Gastrocnemius medialis (tissue), 4 donors: ENCODE results near the gene NT5DC4. TPM values are rescaled to one million over a fixed set of nuclear protein-coding genes. Genes with fewer than 3 reads are reported as not detected.

Source experiments
- ATAC-seq, 2 donors: fragments of 150-250 bp; one replicate each; pipeline ENCODE4 v1.9.1; 2016
- DNase-seq, 2 donors: peaks; one replicate each; pipeline ENCODE4 v3.0.0-alpha.2; 2019
- H3K27ac ChIP-seq, 4 donors: fragments of 200-600 bp; sonication (generic); 1 replicate in 1 of 4; 2 replicates in 3 of 4; pipeline ENCODE4 v1.5.1; 2016 to 2018; ENCODE audit warnings: mild to moderate bottlenecking in 2 of 4, moderate library complexity in 1 of 4
- H3K27me3 ChIP-seq, 3 donors: fragments of 200-600 bp; sonication (generic) in 2 of 3; 1 replicate in 1 of 3; 2 replicates in 2 of 3; pipeline versions ENCODE4 v1.5.1 to v1.6.0; 2016 to 2019; ENCODE audit warnings: mild to moderate bottlenecking in 1 of 3, moderate library complexity in 1 of 3
- H3K36me3 ChIP-seq, 2 donors: fragments of 200-600 bp; sonication (generic) in 1 of 2; one replicate each; pipeline ENCODE4 v1.5.1; 2017 to 2018
- H3K4me1 ChIP-seq, 2 donors: fragments of 200-600 bp; sonication (generic) in 1 of 2; one replicate each; pipeline ENCODE4 v1.5.1; 2016 to 2017; ENCODE audit warnings: mild to moderate bottlenecking in 2 of 2
- H3K4me3 ChIP-seq, 4 donors: fragments of 200-600 bp; sonication (generic) in 3 of 4; 1 replicate in 1 of 4; 2 replicates in 3 of 4; pipeline ENCODE4 v1.5.1; 2016 to 2019; ENCODE audit warnings: mild to moderate bottlenecking in 2 of 4
- H3K9me3 ChIP-seq, 3 donors: fragments of 200-600 bp; sonication (generic) in 2 of 3; 1 replicate in 1 of 3; 2 replicates in 2 of 3; pipeline ENCODE4 v1.5.1; 2016 to 2019
- POLR2A ChIP-seq, 2 donors: fragments of 450-650 bp; IDR thresholded peaks; one replicate each; pipeline ENCODE4 v1.6.1; 2017; ENCODE audit warnings: antibody characterized with exemption in 2 of 2, mild to moderate bottlenecking in 2 of 2, moderate library complexity in 2 of 2
- in situ Hi-C, 4 donors: fragments of 200-750 bp; cut with MboI; loops; one replicate each; pipeline versions ENCODE4 v1.15.0 to v1.8.0; 2017; ENCODE audit warnings: low sequenced_read_pairs in 4 of 4
- intact Hi-C: fragments of 100-400 bp; cut with DNase I; formaldehyde crosslinking; loops from one replicate; pipeline ENCODE4 v1.15.1; 2023; ENCODE audit warnings: low total_unique reads
- total RNA-seq, 4 donors: library from RNA; depleted of rRNA; stranded (reverse); fragments of >200 nt; gene quantifications; one replicate each; pipeline versions ENCODE4 v1.1.0 to v1.2.3, GENCODE V29; 2016
- TF ChIP-seq, protein P1 (sequence below), 5 experiments: fragments of 450-650 bp in 3 of 5; fragments of 200-600 bp in 2 of 5; sonication (generic) in 2 of 5; IDR thresholded peaks in 4 of 5; conservative IDR thresholded peaks in 1 of 5; 1 replicate in 4 of 5; 2 replicates in 1 of 5; pipeline ENCODE4 v1.5.1; 2016 to 2019; ENCODE audit warnings: antibody characterized with exemption in 5 of 5, mild to moderate bottlenecking in 3 of 5, moderate library complexity in 3 of 5

NT5DC4 gene
- total RNA-seq, 4 donors from 2014 or later: not detected

DNA sequence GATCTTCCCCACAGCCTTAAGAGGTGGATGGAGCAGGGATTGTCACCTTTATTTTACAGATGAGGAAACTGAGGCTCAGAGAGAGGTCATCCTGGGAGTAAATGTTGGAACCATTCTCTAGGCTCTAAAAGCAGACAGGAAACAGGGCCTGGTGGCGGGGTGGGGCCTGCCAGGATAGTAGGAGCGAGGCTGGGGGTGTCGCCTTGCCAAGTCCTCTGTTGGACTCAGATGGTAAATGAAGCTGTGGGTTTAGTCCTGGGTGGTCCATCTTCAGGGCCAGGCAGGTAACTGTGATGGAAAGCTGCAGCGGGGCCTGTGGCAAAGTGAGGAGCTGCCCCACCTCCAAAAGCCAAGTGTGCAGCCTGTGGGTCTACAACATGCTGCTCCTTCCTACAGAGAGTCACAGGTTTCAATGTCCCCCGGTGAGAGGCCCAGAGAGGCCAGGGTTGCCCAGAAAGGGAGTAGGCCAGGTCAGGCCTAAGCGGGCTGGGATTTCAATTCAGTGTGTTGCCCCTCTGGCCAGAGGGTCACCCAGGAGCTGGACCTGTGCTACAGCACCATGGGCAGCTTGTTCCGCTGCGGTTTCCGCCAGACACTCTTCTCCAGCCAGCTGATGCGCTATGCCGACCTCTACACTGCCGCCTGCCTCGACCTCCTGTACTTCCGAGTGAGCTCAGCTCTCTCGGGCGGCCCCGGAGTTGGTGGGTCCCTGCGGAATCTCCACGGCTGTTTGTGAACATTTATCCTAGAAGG lies 6.6 kb downstream of the NT5DC4 start:
- Histone ChIP-seq H3K4me1 (no peaks in the 10 kb centered on the region), H3K4me3 (no peak overlapping the region), H3K27me3 (no peaks in the 10 kb centered on the region), H3K9me3 (no peaks in the 10 kb centered on the region), H3K27ac (no peak overlapping the region), H3K36me3 (no peaks in the 10 kb centered on the region)
- intact Hi-C loops: no loop called here
- ATAC-seq (no peak), DNase-seq (no peak)
- TF ChIP-seq, protein P1, sequence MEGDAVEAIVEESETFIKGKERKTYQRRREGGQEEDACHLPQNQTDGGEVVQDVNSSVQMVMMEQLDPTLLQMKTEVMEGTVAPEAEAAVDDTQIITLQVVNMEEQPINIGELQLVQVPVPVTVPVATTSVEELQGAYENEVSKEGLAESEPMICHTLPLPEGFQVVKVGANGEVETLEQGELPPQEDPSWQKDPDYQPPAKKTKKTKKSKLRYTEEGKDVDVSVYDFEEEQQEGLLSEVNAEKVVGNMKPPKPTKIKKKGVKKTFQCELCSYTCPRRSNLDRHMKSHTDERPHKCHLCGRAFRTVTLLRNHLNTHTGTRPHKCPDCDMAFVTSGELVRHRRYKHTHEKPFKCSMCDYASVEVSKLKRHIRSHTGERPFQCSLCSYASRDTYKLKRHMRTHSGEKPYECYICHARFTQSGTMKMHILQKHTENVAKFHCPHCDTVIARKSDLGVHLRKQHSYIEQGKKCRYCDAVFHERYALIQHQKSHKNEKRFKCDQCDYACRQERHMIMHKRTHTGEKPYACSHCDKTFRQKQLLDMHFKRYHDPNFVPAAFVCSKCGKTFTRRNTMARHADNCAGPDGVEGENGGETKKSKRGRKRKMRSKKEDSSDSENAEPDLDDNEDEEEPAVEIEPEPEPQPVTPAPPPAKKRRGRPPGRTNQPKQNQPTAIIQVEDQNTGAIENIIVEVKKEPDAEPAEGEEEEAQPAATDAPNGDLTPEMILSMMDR (IDR thresholded peaks at IDR 0.05 in 4 of 5, conservative IDR thresholded peaks at IDR 0.05 in 1 of 5): no peak
- TF ChIP-seq POLR2A (IDR thresholded peaks at IDR 0.05): no peak
- in situ Hi-C loops: loop anchor here in 3 of 4 donors (5.0 to 10.0 kb wide), 3 partner anchors 103 to 133 kb away; no protein-coding TSS in a partner anchor

DNA sequence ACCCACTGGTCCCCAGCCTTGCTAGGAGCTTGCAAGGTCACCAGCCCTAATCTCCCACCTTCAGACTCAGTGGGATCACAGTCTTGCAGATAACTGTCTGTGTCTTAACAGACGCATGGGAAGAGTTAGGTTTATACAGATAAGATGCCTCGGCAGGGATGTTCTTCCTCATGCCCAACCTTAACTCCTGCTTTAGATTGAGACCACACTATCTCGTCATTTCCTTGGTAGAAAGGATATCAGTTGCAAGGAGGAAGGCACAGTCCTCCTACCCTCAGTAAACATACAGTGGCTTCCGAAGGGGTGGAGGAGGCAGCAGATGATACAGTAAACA lies 7.2 kb downstream of the NT5DC4 start:
- TF ChIP-seq, protein P1 (IDR thresholded peaks at IDR 0.05 in 4 of 5, conservative IDR thresholded peaks at IDR 0.05 in 1 of 5): no peak
- TF ChIP-seq POLR2A (IDR thresholded peaks at IDR 0.05): no peak
- Histone ChIP-seq H3K27me3 (no peaks in the 10 kb centered on the region), H3K27ac (no peak overlapping the region), H3K9me3 (no peaks in the 10 kb centered on the region), H3K4me3 (no peak overlapping the region), H3K4me1 (no peaks in the 10 kb centered on the region), H3K36me3 (no peaks in the 10 kb centered on the region)
- DNase-seq (no peak), ATAC-seq (no peak)
- intact Hi-C loops: no loop called here
- in situ Hi-C loops: loop anchor here in 3 of 4 donors (5.0 to 10.0 kb wide), 3 partner anchors 103 to 133 kb away; no protein-coding TSS in a partner anchor

DNA sequence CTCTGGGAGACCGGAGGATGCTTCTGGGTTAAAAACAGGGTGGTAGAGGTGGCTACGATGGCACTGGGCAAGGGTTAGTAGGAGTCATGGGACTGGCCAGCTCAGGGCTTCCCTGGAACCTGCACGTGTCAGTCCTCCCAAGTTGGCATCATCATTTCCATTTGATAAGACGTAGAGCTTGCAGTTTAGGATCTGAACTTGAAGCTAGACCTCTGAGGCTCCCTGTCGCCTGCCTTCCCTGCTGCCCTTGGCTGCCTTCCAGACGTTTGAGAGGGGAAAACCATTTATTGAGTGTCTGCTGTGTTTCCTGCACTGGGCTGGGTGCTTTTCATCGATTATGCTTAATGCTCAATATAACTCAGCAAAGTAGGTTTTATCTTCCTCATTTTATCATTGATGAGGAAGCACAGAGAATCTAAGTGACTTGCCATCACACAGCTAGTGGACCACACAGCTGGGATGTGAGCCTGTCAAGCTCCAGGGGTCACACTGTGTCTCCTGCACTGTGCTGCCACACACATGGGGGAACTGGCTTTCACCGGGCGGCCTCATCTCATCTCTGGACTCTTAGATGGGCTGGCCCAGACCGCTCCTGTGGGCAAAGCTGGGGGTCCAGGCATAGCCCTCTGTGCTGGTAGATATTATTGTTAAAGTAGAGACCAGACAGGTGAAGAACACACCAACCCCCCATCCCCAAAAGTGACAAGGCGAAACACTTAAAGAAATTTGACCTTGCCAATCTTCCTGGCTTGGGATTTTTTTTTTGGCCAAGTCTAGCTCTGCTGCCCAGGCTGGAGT lies 7.8 kb downstream of the NT5DC4 start:
- no peak for TF ChIP-seq POLR2A (IDR thresholded peaks at IDR 0.05)
- TF ChIP-seq, protein P1 (IDR thresholded peaks at IDR 0.05 in 4 of 5, conservative IDR thresholded peaks at IDR 0.05 in 1 of 5): no peak
- no peaks in the 10 kb centered on the region for H3K9me3 ChIP-seq
- no peaks in the 10 kb centered on the region for H3K36me3 ChIP-seq
- no peaks in the 10 kb centered on the region for H3K27me3 ChIP-seq
- no peak overlapping the region for H3K27ac ChIP-seq
- ATAC-seq (no peak), DNase-seq (no peak)
- intact Hi-C loops: no loop called here
- in situ Hi-C loops: loop anchor here in 3 of 4 donors (5.0 to 10.0 kb wide), 3 partner anchors 104 to 134 kb away; no protein-coding TSS in a partner anchor
- no peak overlapping the region for H3K4me3 ChIP-seq
- no peaks in the 10 kb centered on the region for H3K4me1 ChIP-seq

DNA sequence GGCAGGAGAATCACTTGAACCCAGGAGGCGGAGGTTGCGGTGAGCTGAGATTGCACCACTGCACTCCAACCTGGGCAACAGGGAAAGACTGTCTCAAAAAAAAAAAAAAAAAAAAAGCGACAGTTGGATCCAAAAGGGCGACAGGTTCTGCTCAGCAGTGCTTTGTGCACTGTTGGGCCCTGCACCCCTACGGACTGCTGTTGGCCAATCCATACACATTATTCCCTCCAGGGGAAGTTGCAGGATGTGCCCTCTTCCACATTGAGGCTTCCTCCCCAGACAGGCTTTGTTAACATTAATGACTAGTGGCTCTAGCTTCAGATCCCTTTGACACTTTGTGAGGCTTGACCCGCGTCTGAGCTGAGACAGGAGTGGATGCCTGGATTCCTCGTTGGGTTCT lies 9.4 kb downstream of the NT5DC4 start:
- no peaks in the 10 kb centered on the region for H3K36me3 ChIP-seq
- no peak overlapping the region for H3K4me3 ChIP-seq
- intact Hi-C loops: no loop called here
- in situ Hi-C loops: loop anchor here in 2 of 4 donors (5.0 to 10.0 kb wide), 2 partner anchors 105 to 128 kb away; no protein-coding TSS in a partner anchor
- no peaks in the 10 kb centered on the region for H3K4me1 ChIP-seq
- TF ChIP-seq, protein P1 (IDR thresholded peaks at IDR 0.05 in 4 of 5, conservative IDR thresholded peaks at IDR 0.05 in 1 of 5): no peak
- no peak for TF ChIP-seq POLR2A (IDR thresholded peaks at IDR 0.05)
- no peak for DNase-seq
- no peak for ATAC-seq
- H3K9me3 ChIP-seq: no peaks in the 10 kb centered on the region
- no peak overlapping the region for H3K27ac ChIP-seq
- H3K27me3 ChIP-seq: no peaks in the 10 kb centered on the region
